HepG2 (cell line): ENCODE measurements around the gene RPL41. TPM values are rescaled to one million over a fixed set of nuclear protein-coding genes. Genes with fewer than 3 reads are reported as not detected.
A peak's percentile ranks its signal among the peaks of the same experiment; 100 is the strongest.

ENCODE experiments used
- BORCS8-MEF2B ChIP-seq: sonication (generic); formaldehyde crosslinking; IDR thresholded peaks from 2 replicates; pipeline ENCODE4 v1.8.0; 2022; ENCODE audit warnings: mild to moderate bottlenecking, missing genetic modification reagents
- CAMTA2 ChIP-seq: sonication (generic); formaldehyde crosslinking; IDR thresholded peaks from 2 replicates; pipeline ENCODE4 v1.4.0; 2020; ENCODE audit warnings: mild to moderate bottlenecking, missing genetic modification reagents, borderline replicate concordance
- IRF9 ChIP-seq: sonication (generic); formaldehyde crosslinking; IDR thresholded peaks from 2 replicates; pipeline ENCODE4 v1.8.0; 2022; ENCODE audit warnings: missing genetic modification reagents, mild to moderate bottlenecking, borderline replicate concordance
- MEIS1 ChIP-seq: sonication (generic); formaldehyde crosslinking; IDR thresholded peaks from 2 replicates; pipeline ENCODE4 v1.9.0; 2021; ENCODE audit warnings: mild to moderate bottlenecking, missing genetic modification reagents, moderate library complexity, borderline replicate concordance
- SMYD3 ChIP-seq: sonication (generic); formaldehyde crosslinking; IDR thresholded peaks from 2 replicates; pipeline ENCODE4 v1.8.1; 2023; ENCODE audit warnings: mild to moderate bottlenecking, missing genetic modification reagents
- SP1 ChIP-seq, 2 experiments: fragments of 450-650 bp in 1 of 2; sonication (generic) in 1 of 2; formaldehyde crosslinking in 1 of 2; IDR thresholded peaks; 2 replicates each; pipeline versions ENCODE4 v1.4.0 to v1.6.1; 2016 to 2020; ENCODE audit warnings: missing genetic modification reagents in 1 of 2
- TBX2 ChIP-seq: sonication (generic); formaldehyde crosslinking; IDR thresholded peaks from 2 replicates; pipeline ENCODE4 v1.5.0; 2020; ENCODE audit warnings: missing genetic modification reagents, mild to moderate bottlenecking, borderline replicate concordance
- ZHX2 ChIP-seq, 2 experiments: sonication (generic) in 1 of 2; formaldehyde crosslinking in 1 of 2; IDR thresholded peaks; 2 replicates each; pipeline versions ENCODE4 v1.6.1 to v1.9.0; 2014 to 2022; ENCODE audit warnings: antibody characterized with exemption in 1 of 2, borderline replicate concordance in 1 of 2, inconsistent platforms in 1 of 2, low read depth in 1 of 2, missing genetic modification reagents in 1 of 2
- ZNF138 ChIP-seq: sonication (generic); formaldehyde crosslinking; IDR thresholded peaks from 2 replicates; pipeline ENCODE4 v1.5.0; 2020; ENCODE audit warnings: mild to moderate bottlenecking, low read depth, missing genetic modification reagents
- ZSCAN29 ChIP-seq: sonication (generic); formaldehyde crosslinking; conservative IDR thresholded peaks from 2 replicates; pipeline ENCODE4 v1.4.0; 2020; ENCODE audit warnings: mild to moderate bottlenecking, missing genetic modification reagents
- ZSCAN30 ChIP-seq: sonication (generic); formaldehyde crosslinking; IDR thresholded peaks from 2 replicates; pipeline ENCODE4 v1.5.0; 2020; ENCODE audit warnings: mild to moderate bottlenecking, missing genetic modification reagents
- polyA plus RNA-seq, 8 experiments: library from polyadenylated mRNA; depleted of rRNA in 3 of 8; stranded (reverse) in 7 of 8; unstranded in 1 of 8; fragments of >200 nt; fragmentation: Illumina TruSeq in 4 of 8; extraction: Trizol in 4 of 8; gene quantifications; 2 replicates each; pipeline versions ENCODE4 v1.2.1 to v1.2.3, GENCODE V29; 2011 to 2016; ENCODE audit warnings: low read depth in 4 of 8, missing spikeins in 1 of 8, mixed read lengths in 1 of 8; ENCODE audit not compliant: insufficient read depth in 1 of 8
- total RNA-seq, 5 experiments: library from RNA; depleted of rRNA; stranded (reverse); fragments of >200 nt; fragmentation: Illumina TruSeq; extraction: Trizol; gene quantifications; 2 replicates each; pipeline ENCODE4 v1.2.3, GENCODE V29; 2016; ENCODE audit warnings: low read depth in 1 of 5
- TF ChIP-seq, protein P1 (sequence below): sonication (generic); formaldehyde crosslinking; IDR thresholded peaks from 2 replicates; pipeline ENCODE4 v1.4.0; 2020; ENCODE audit warnings: missing genetic modification reagents, borderline replicate concordance
- TF ChIP-seq, protein P2 (sequence below): sonication (generic); formaldehyde crosslinking; IDR thresholded peaks from 2 replicates; pipeline ENCODE4 v1.5.0; 2020; ENCODE audit warnings: missing genetic modification reagents
- TF ChIP-seq, protein P3 (sequence below): IDR thresholded peaks from 2 replicates; pipeline ENCODE4 v1.6.1; 2016; ENCODE audit warnings: missing genetic modification reagents, missing compliant biosample characterization

Gene RPL41
- total and polyA plus RNA-seq, 2 of the 13 experiments (the other 11 are each of a cell fraction or from before 2014, with no cell fraction given) = 4,012 to 7,670 TPM

DNA sequence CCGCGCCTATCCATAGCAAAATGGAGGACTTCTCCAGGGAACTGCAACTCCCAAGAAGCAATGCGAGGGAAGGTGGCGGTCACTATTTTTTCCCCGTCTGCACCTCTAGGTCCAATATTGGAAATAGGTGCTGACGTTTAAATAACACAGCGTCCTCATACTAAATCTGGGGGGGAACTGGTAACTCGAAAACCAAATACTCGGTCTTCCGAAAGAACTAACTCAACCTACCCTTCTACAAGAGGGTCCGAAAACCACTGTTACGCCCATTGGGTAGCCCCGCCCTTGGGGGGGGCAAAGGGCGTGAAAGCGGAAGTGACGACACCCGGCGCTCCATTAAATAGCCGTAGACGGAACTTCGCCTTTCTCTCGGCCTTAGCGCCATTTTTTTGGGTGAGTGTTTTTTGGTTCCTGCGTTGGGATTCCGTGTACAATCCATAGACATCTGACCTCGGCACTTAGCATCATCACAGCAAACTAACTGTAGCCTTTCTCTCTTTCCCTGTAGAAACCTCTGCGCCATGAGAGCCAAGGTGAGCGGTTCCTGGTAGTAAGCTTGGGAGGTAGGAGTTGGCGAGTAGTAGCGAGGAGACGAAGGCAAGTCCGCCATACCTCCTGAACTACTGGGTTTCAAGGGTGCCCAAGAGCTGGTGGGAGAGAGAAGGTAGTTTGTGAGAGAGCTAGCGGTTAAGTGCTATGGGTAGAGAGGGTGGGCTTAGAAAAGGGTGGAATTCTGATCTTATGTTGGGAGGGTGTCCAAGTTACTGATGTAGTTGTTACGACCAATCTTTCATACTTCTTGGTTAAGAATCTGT, at the start of gene RPL41 (continued):
- TF ChIP-seq ZHX2 (IDR thresholded peaks at IDR 0.05; ENCODE audit: low read depth) (peak; percentile 87), ZHX2 (CRISPR knock-in tag; IDR thresholded peaks at IDR 0.05; ENCODE audit: borderline replicate concordance) (0 out of 2 replicates have a peak, but pooled peaks have one; percentile 80), TBX2 (peak; percentile 46; the same call in 1 of the 2 replicates), MEIS1 (CRISPR knock-in tag) (no peak; the same call in none of the 2 replicates), SMYD3 (CRISPR knock-in tag) (no peak), ZSCAN30 (CRISPR knock-in tag) (no peak), IRF9 (CRISPR knock-in tag) (peak; percentile 41; the same call in 1 of the 2 replicates), BORCS8-MEF2B (CRISPR knock-in tag) (no peak; the same call in none of the 2 replicates), ZNF138 (CRISPR knock-in tag) (0 out of 2 replicates have a peak, but pooled peaks have one; percentile 66), ZSCAN29 (no peak), SP1 (IDR thresholded peaks at IDR 0.05) (no peak), SP1 (CRISPR knock-in tag; IDR thresholded peaks at IDR 0.05) (peak; percentile 88), CAMTA2 (CRISPR knock-in tag) (no peak)
- TF ChIP-seq, protein P1, sequence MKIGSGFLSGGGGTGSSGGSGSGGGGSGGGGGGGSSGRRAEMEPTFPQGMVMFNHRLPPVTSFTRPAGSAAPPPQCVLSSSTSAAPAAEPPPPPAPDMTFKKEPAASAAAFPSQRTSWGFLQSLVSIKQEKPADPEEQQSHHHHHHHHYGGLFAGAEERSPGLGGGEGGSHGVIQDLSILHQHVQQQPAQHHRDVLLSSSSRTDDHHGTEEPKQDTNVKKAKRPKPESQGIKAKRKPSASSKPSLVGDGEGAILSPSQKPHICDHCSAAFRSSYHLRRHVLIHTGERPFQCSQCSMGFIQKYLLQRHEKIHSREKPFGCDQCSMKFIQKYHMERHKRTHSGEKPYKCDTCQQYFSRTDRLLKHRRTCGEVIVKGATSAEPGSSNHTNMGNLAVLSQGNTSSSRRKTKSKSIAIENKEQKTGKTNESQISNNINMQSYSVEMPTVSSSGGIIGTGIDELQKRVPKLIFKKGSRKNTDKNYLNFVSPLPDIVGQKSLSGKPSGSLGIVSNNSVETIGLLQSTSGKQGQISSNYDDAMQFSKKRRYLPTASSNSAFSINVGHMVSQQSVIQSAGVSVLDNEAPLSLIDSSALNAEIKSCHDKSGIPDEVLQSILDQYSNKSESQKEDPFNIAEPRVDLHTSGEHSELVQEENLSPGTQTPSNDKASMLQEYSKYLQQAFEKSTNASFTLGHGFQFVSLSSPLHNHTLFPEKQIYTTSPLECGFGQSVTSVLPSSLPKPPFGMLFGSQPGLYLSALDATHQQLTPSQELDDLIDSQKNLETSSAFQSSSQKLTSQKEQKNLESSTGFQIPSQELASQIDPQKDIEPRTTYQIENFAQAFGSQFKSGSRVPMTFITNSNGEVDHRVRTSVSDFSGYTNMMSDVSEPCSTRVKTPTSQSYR (CRISPR knock-in tag) = 0 out of 2 replicates have a peak, but pooled peaks have one; percentile 19
- TF ChIP-seq, protein P2, sequence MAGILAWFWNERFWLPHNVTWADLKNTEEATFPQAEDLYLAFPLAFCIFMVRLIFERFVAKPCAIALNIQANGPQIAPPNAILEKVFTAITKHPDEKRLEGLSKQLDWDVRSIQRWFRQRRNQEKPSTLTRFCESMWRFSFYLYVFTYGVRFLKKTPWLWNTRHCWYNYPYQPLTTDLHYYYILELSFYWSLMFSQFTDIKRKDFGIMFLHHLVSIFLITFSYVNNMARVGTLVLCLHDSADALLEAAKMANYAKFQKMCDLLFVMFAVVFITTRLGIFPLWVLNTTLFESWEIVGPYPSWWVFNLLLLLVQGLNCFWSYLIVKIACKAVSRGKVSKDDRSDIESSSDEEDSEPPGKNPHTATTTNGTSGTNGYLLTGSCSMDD = no peak
- TF ChIP-seq, protein P3, sequence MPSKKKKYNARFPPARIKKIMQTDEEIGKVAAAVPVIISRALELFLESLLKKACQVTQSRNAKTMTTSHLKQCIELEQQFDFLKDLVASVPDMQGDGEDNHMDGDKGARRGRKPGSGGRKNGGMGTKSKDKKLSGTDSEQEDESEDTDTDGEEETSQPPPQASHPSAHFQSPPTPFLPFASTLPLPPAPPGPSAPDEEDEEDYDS = peak; percentile 98
